ENCODE measurements around the gene LRCH4.
"Not testable (repeated sequence)": the region's sequence is repeated elsewhere in the genome, so short reads cannot be mapped to it uniquely, and the experiment has no call there.

The LRCH4 gene

DNA sequence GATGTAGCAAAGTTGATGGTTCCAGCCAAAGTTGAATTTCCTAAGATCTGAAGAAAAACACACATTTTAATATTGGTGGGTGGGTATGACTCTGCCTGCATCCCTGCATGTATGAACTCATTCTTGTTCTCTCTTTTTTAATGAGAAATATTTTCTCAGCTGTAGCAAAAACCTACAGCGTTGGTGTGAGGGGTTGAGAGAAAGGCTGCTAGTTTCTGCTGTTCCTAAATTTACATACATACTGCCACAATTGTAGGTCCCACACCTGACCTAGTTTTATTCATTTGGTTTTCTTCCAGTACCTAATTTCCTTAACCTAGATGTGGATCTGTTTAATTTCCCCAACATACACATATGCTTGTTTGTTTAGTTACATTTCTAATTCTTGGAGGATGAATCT lies 42.3 kb downstream of the LRCH4 start:
- no peak for DNase-seq

DNA sequence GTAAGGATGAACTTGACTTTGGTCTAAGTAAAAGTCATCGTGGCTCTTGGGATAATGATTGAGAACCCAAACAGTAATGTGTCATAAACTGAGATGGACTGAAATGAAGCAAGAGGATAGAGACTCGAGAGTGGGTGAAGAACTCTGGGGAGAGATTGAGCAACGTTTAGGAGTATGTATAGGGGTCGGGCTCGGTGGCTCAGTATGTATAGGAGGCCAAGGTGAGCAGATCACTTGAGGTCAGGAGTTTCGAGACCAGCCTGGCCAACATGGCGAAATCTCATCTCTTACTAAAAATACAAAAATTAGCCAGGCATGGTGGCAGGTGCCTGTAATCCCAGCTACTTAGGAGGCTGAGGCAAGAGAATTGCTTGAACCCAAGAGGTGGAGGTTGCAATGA lies 44.6 kb downstream of the LRCH4 start:
- peak in 1 of 3 donors; percentile 24 for DNase-seq

DNA sequence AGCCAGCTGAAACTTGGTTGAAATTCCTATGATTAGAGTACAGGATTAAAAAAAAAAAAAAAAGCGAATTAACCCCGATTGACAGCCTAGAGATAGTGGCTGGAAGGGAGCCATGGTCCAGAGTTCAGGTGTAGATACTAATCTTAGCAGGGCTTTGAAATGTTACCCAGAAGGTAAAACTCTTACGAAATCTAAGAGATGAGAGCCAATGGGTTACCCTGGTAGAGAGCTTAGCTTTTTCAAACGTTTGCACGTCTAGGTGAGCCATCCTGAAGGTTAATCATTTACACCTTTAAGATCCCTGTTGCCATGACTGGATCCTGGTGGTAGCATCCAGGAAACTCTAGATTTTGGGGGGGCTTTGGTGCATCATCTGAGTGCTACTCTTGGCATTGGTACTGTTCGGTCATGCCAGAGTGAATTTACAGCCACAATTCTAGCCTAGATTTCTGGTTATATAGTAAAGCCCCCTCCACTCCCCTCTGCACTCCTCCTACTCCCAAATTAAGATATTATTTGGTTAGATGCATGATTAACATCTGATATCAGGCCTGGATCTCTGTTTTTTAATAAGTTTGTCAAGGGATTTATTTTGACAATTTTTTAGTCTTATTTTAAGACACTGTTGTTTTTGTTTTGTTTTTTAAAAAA lies 45.7 kb downstream of the LRCH4 start:
- DNase-seq, result no peak

DNA sequence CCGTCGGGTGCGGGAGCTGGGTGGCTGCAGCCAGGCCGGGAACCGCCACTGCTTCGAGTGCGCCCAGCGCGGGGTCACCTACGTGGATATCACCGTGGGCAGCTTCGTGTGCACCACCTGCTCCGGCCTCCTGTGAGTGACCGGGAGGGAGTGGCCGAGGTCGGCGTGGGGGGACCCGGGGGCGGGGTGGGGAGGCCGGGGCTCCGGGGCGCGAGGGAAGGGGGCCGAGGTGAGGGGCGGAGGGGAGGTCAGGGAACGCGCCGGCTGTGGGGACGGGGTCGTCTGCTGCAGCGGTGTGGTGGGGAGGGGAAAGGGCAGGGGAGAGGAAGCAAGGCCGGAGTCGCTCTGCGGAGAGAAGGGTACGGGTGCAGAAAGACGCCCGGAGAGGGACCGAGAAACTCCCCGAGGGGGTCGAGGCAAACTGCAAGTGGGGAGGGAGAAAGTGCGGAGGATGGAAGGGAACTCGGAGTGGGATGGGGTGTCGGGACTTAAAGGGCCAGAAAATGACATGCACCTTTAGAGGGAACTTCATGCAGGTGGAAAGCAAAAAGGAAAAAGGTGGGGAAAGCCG lies 46.4 kb downstream of the LRCH4 start:
- DNase-seq, result peak in 1 of 3 donors; percentile 18

DNA sequence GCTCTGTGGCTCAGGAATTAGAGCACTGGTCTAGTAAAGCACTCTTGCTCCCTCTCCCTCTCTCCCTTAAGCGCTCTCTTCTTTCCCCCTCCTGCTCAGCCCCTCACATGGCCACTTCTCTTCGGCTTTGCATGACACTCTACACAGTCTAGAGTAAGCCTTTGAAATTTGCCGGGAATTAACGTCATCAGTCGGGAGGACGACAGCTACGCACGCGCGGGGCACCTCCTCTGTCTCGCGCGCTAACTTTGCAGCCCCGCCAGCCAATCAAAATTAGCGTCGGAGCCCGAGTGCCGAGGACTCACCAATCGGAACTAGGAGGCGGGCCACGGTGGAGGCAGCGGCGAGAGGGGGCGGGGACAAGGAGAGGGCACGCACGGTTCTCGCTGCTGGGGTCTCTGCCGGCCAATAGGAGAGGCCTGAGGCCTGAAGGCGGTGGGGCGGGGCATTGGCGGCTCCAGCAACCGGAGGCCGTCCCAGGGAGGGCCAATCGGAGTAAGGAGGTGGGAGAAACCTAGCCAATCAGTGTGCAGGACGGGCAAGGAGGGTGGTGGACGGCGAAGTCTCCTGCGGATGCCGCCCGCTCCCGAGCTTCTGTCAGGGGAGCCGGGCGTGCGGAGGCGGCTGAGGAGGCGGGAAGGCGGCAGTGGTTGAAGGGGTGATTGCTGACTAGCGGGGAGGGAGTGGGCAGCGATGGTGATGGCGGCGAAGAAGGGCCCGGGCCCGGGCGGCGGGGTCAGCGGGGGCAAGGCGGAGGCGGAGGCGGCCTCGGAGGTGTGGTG lies 47.1 kb downstream of the LRCH4 start, which contains the start of gene AGFG2:
Gene AGFG2 (plus strand): TSS at position 550 of the 782 bp plus-strand sequence. CDS start 144 bp downstream, at position 694.
- DNase-seq, result peak; percentile 100

DNA sequence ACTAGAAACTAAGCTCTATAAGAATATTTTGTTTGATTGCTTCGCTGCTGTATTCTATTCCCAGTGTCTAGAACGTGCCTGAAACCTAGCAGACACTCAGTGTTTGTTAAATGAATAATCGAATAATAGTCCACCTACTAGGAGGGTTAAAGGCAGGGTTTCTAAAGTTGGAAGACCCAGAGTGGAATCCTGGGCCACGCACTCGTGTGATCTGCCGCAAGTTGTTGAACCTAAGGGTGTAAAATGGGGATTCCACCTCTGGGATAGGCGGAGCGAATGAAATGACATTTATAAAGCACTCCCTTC lies 47.6 kb downstream of the LRCH4 start:
- peak in 1 of 3 donors; percentile 20 for DNase-seq

- DNase-seq, result not testable (repeated sequence)
Observed at GRCh38 chr7:100536695-100537094, 49.2 kb downstream of the LRCH4 start.

DNA sequence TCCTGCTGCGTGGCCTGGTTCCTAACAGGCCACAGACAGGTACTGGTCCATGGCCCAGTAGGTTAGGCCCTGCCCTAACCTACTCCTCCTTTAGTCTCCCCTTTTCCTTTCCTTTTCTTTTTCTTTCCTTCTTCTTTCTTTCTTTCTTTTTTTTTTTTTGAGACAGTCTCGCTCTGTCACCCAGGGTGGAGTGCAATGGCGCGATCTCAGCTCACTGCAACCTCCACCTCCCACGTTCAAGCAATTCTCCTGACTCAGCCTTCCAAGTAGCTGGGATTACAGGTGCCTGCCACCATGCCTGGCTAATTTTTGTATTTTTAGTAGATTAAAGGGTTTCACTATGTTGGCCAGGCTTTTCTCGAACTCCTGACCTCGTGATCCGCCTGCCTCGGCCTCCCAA lies 49.9 kb downstream of the LRCH4 start:
- not testable (repeated sequence) for DNase-seq

DNA sequence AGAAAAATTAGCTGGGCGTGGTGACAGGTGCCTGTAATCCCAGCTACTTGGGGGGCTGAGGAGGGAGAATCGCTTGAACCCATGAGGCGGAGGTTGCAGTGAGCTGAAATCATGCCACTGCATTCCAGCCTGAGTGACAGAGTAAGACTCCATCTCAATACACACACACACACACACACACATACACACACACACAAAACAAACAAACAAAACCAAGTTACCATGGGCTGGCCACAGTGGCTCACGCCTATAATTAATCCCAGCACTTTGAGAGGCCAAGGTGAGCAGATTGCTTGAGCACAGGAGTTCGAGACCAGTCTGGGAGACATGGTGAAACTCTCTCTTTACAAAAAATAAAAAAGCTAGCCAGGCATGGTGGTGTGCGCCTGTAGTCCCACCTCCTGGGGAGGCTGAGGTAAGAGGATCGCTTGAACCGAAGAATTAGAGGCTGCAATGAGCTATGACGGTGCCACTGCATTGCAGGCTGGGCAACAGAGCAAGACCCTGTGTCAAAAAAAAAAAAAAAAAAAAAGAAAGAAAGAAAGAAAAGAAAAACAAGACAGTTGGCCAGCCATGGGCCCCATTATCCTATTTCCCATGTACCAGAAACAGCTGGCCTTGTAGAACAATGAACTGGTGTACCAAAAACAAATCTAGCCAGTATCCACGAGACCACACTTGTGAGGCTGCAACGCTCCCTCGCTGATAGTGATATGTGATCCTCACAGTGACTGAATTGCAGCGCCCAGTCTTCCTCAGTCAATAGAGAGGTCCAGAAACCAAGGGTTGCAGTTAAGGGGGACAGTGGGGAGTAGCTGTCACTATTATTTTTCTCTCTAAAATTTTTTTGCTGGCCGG lies 53.5 kb downstream of the LRCH4 start:
- no peak for DNase-seq

GRCh38 chr7:100528108-100528866 lies 57.6 kb downstream of the LRCH4 start:
- not testable (repeated sequence) for DNase-seq
